ENCODE measurements around the gene CLCNKB.
"Not testable (repeated sequence)": the region's sequence is repeated elsewhere in the genome, so short reads cannot be mapped to it uniquely, and the experiment has no call there.

CLCNKB gene

GRCh38 chr1:16061266-16061665 lies 17.7 kb downstream of the CLCNKB start:
- TF ChIP-seq Cebpa-rat (IDR thresholded peaks at IDR 0.05), result no peak
- H3K36me3 ChIP-seq, result no peaks in the 10 kb centered on the region
- peaks cover 34% of the 10 kb centered on the region for H3K4me1 ChIP-seq

GRCh38 chr1:16061989-16062686 lies 18.6 kb downstream of the CLCNKB start:
- H3K4me3 ChIP-seq, H3K4me2 ChIP-seq, H3K27me3 ChIP-seq, H3K36me3 ChIP-seq, H3K27ac ChIP-seq, H4K20me1 ChIP-seq, H3K9me3 ChIP-seq, H3K9ac ChIP-seq: not testable (repeated sequence)
- peaks cover 43% of the 10 kb centered on the region for H3K4me1 ChIP-seq

More at GRCh38 chr1:16061266-16061665, 17.7 kb downstream of the CLCNKB start:
- Histone ChIP-seq H3K9ac (no peak overlapping the region), H3K9me3 (no peaks in the 10 kb centered on the region), H4K20me1 (no peaks in the 10 kb centered on the region), H3K4me2 (no peak overlapping the region), H3K4me3 (no peak overlapping the region), H3K27ac (no peak overlapping the region), H3K27me3 (no peaks in the 10 kb centered on the region)

DNA sequence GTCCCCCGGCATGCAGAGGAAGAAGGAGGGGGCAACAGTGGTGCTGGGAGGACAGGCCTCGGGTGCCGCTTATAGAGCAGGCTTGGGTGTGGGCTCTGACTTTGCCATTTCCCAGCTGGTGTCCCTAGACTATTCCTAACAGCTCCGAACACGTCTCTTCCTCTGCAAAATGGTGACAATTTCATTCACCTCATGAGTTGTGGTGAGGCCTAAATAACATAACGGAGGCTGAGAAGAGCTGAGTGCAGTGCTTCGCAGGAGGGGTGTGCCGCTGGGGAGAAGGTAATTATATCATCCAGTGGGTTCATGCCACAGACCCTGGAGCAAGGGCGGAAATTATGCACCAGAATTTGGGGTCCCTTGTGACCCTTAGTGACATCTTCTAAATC lies 19.1 kb downstream of the CLCNKB start:
- not testable (repeated sequence) for H3K4me2 ChIP-seq, H3K9me3 ChIP-seq, H3K9ac ChIP-seq

DNA sequence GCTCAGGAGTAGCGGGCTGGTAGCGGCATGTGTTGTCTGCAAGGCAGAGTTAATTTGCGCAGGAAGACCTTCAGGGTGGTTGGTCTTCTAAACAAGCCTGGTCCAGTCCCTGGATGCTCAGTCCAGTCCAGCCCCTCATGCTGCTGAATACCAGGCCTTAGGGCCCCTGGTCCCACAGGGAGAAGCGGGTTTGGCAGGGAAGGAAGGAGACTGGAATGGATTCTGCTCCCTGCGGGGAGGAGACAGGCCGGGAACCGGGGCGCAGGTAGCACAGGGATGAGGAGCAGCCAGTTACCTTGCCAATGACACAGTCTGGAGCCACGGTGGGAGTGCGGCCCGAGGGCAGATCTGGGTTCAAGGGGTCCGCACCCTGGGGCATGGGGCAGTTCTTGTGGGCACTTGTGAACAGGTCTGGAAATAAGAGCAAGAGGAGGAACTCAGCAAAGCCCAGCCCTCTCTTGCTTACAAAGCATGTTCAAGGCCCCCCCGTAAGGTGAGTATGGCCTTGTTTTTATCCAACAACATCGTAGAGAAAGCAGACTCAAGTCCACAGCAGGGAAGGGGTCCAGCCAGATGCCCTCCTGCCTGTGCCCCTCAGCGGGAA lies 19.7 kb downstream of the CLCNKB start:
- H4K20me1 ChIP-seq, result no peaks in the 10 kb centered on the region
- H3K4me2 ChIP-seq, result peak overlapping the region; percentile 80
- H3K27me3 ChIP-seq, result no peaks in the 10 kb centered on the region
- TF ChIP-seq Cebpa-rat (IDR thresholded peaks at IDR 0.05), result no peak
- H3K9me3 ChIP-seq, result no peaks in the 10 kb centered on the region
- peak overlapping the region; percentile 33; the same call in 1 of the 2 replicates for H3K9ac ChIP-seq
- peaks cover 55% of the 10 kb centered on the region for H3K4me1 ChIP-seq
- H3K36me3 ChIP-seq, result no peaks in the 10 kb centered on the region
- H3K27ac ChIP-seq, result peak overlapping the region; percentile 14; the same call in 1 of the 2 replicates
- no peak overlapping the region for H3K4me3 ChIP-seq

More for the DNA sequence above, 19.1 kb downstream of the CLCNKB start:
- H3K27me3 ChIP-seq, H4K20me1 ChIP-seq, H3K36me3 ChIP-seq, H3K4me3 ChIP-seq, H3K27ac ChIP-seq: not testable (repeated sequence)
- H3K4me1 ChIP-seq, result peaks cover 48% of the 10 kb centered on the region

GRCh38 chr1:16063921-16064320 lies 20.3 kb downstream of the CLCNKB start:
- peak overlapping the region; percentile 80 for H3K4me2 ChIP-seq
- TF ChIP-seq Cebpa-rat (IDR thresholded peaks at IDR 0.05), result no peak
- no peaks in the 10 kb centered on the region for H4K20me1 ChIP-seq
- H3K9ac ChIP-seq, result peak overlapping the region; percentile 33; the same call in 1 of the 2 replicates
- H3K9me3 ChIP-seq, result no peaks in the 10 kb centered on the region
- H3K4me1 ChIP-seq, result peaks cover 61% of the 10 kb centered on the region
- H3K36me3 ChIP-seq, result no peaks in the 10 kb centered on the region
- no peaks in the 10 kb centered on the region for H3K27me3 ChIP-seq
- H3K27ac ChIP-seq, result peak overlapping the region; percentile 14; the same call in 1 of the 2 replicates
- no peak overlapping the region for H3K4me3 ChIP-seq

DNA sequence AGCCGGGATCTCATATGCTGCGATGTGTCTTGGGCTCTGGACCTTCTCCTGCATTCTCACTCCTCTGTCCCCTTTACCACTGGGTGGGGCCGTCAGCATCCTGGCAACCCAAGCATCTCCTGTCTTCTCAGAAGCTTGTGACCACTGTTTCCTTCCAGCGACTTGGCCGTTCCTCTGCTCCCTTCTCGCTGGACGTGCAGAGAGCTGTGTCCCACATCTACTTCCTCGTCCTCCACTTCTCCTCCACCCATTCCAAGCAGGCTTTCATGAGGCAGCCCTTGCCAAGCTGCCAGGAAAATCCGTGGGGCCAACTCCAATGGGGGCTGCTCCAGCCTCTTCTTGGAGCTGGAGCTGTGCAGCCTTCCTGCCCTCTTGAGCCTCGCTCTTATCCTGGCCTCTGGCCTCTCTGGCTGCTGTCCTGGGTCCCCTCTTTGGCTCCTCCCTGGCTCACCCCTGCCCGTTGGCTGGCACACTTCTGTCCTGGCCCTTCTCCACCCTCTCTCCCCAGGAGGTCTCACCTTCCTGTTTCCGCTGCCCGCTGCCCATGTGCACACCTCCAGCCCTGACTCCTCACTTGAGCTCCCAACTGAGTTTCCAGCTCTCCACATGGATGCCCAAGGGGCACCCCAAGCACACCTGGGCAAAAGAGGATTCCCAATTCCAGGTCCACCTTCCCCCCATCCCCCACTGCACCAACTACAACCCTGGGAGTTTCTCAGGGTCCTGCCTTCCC lies 21.1 kb downstream of the CLCNKB start:
- no peaks in the 10 kb centered on the region for H3K36me3 ChIP-seq
- peak overlapping the region; percentile 34; the same call in 1 of the 2 replicates for H3K27ac ChIP-seq
- H3K4me1 ChIP-seq, result peaks cover 68% of the 10 kb centered on the region
- no peaks in the 10 kb centered on the region for H3K9me3 ChIP-seq
- no peak overlapping the region for H3K9ac ChIP-seq
- no peaks in the 10 kb centered on the region for H4K20me1 ChIP-seq
- H3K27me3 ChIP-seq, result no peaks in the 10 kb centered on the region
- no peak overlapping the region for H3K4me3 ChIP-seq
- TF ChIP-seq Cebpa-rat (IDR thresholded peaks at IDR 0.05), result no peak
- peak overlapping the region; percentile 80 for H3K4me2 ChIP-seq

GRCh38 chr1:16065269-16065576 lies 21.6 kb downstream of the CLCNKB start:
- TF ChIP-seq Cebpa-rat (IDR thresholded peaks at IDR 0.05), result no peak
- peaks cover 74% of the 10 kb centered on the region for H3K4me1 ChIP-seq

GRCh38 chr1:16066245-16066644 lies 22.7 kb downstream of the CLCNKB start:
- Histone ChIP-seq H3K9me3 (no peaks in the 10 kb centered on the region), H3K36me3 (no peaks in the 10 kb centered on the region), H3K9ac (no peak overlapping the region), H3K4me3 (no peak overlapping the region), H3K4me2 (peak overlapping the region; percentile 96; the same call in 1 of the 2 replicates), H3K27ac (no peak overlapping the region), H3K27me3 (no peaks in the 10 kb centered on the region; the same call in 1 of the 2 replicates), H3K4me1 (peaks cover 73% of the 10 kb centered on the region), H4K20me1 (no peaks in the 10 kb centered on the region)
- no peak for TF ChIP-seq Cebpa-rat (IDR thresholded peaks at IDR 0.05)

More at GRCh38 chr1:16065269-16065576, 21.6 kb downstream of the CLCNKB start:
- Histone ChIP-seq H3K27me3 (no peaks in the 10 kb centered on the region), H3K9me3 (no peaks in the 10 kb centered on the region), H3K4me2 (peak overlapping the region; percentile 80), H3K36me3 (no peaks in the 10 kb centered on the region), H4K20me1 (no peaks in the 10 kb centered on the region), H3K4me3 (no peak overlapping the region), H3K9ac (no peak overlapping the region), H3K27ac (peak overlapping the region; percentile 34; the same call in 1 of the 2 replicates)

GRCh38 chr1:16067127-16067768 lies 23.7 kb downstream of the CLCNKB start:
- Histone ChIP-seq H3K9me3 (no peaks in the 10 kb centered on the region), H3K4me1 (peaks cover 76% of the 10 kb centered on the region), H4K20me1 (peaks cover 7% of the 10 kb centered on the region), H3K36me3 (no peaks in the 10 kb centered on the region), H3K27me3 (peaks cover 7% of the 10 kb centered on the region), H3K4me2 (peak overlapping the region; percentile 96), H3K4me3 (peak overlapping the region; percentile 39), H3K9ac (no peak overlapping the region; the same call in 1 of the 2 replicates), H3K27ac (peak overlapping the region; percentile 57)
- no peak for TF ChIP-seq Cebpa-rat (IDR thresholded peaks at IDR 0.05)
